RWPE2 (cell line): Measurements from ENCODE around the gene TNFSF9.

ENCODE experiments used
- ATAC-seq: fragments of 200-7000 bp; cut with Tn5 transposase; 3 replicates; pipeline ENCODE4 v1.9.1; 2021; ENCODE audit warnings: low read depth
- DNase-seq: peaks from one replicate; pipeline ENCODE4 v3.0.0-alpha.2; 2020; ENCODE audit warnings: low spot score
- H3K27ac ChIP-seq: fragments of 450-650 bp; 2 replicates; pipeline ENCODE4 v1.5.1; 2017; ENCODE audit warnings: mild to moderate bottlenecking; ENCODE audit not compliant: poor library complexity, severe bottlenecking
- H3K27me3 ChIP-seq: fragments of 250-450 bp; sonication (Bioruptor Pico); 2 replicates; pipeline ENCODE4 v1.5.1; 2021; ENCODE audit warnings: mild to moderate bottlenecking, moderate library complexity; ENCODE audit not compliant: insufficient read depth, poor library complexity, severe bottlenecking
- H3K36me3 ChIP-seq: fragments of 250-450 bp; sonication (Bioruptor Pico); 2 replicates; pipeline ENCODE4 v1.5.1; 2020; ENCODE audit warnings: low read depth, mild to moderate bottlenecking, moderate library complexity
- H3K4me1 ChIP-seq: fragments of 250-450 bp; sonication (Bioruptor Pico); 2 replicates; pipeline ENCODE4 v1.5.1; 2021; ENCODE audit warnings: mild to moderate bottlenecking, moderate library complexity; ENCODE audit not compliant: insufficient read depth, poor library complexity, severe bottlenecking
- H3K4me3 ChIP-seq: fragments of 250-450 bp; sonication (Bioruptor Pico); 2 replicates; pipeline ENCODE4 v1.5.1; 2021; ENCODE audit warnings: mild to moderate bottlenecking, moderate library complexity; ENCODE audit not compliant: severe bottlenecking
- H3K9me3 ChIP-seq: fragments of 250-450 bp; sonication (Bioruptor Pico); 2 replicates; pipeline ENCODE4 v1.5.1; 2021; ENCODE audit warnings: mild to moderate bottlenecking, moderate library complexity; ENCODE audit not compliant: severe bottlenecking
- CTCF ChIP-seq: fragments of 450-650 bp; IDR thresholded peaks from one replicate; pipeline ENCODE4 v1.5.1; 2017; ENCODE audit warnings: mild to moderate bottlenecking, moderate library complexity; ENCODE audit not compliant: poor library complexity, severe bottlenecking

TNFSF9 gene

GRCh38 chr19:6532244-6532999 is 1.6 kb downstream of the TNFSF9 start:
- H3K36me3 ChIP-seq: no peaks in the 10 kb centered on the region
- no peak for TF ChIP-seq CTCF
- no peak for DNase-seq
- peaks cover 5% of the 10 kb centered on the region for H3K27me3 ChIP-seq
- no peak overlapping the region for H3K27ac ChIP-seq
- no peak for ATAC-seq
- H3K4me3 ChIP-seq: peak overlapping the region; percentile 48
- no peaks in the 10 kb centered on the region for H3K9me3 ChIP-seq
- no peaks in the 10 kb centered on the region for H3K4me1 ChIP-seq

GRCh38 chr19:6533000-6533328 is 2.1 kb downstream of the TNFSF9 start:
- DNase-seq (no peak), ATAC-seq (no peak)
- Histone ChIP-seq H3K27me3 (peaks cover 5% of the 10 kb centered on the region), H3K9me3 (no peaks in the 10 kb centered on the region), H3K4me1 (peaks cover 5% of the 10 kb centered on the region), H3K36me3 (no peaks in the 10 kb centered on the region), H3K27ac (no peak overlapping the region), H3K4me3 (no peak overlapping the region)
- no peak for TF ChIP-seq CTCF

- Histone ChIP-seq H3K27ac (no peak overlapping the region), H3K4me1 (peaks cover 11% of the 10 kb centered on the region), H3K36me3 (no peaks in the 10 kb centered on the region), H3K9me3 (no peaks in the 10 kb centered on the region), H3K27me3 (peaks cover 5% of the 10 kb centered on the region), H3K4me3 (no peak overlapping the region)
- ATAC-seq (no peak), DNase-seq (no peak)
- TF ChIP-seq CTCF: no peak
Measured at GRCh38 chr19:6533746-6534418, 3.1 kb downstream of the TNFSF9 start.

GRCh38 chr19:6534451-6535093 is 3.7 kb downstream of the TNFSF9 start:
- Histone ChIP-seq H3K27ac (no peak overlapping the region), H3K4me1 (peaks cover 11% of the 10 kb centered on the region)
- no peak for DNase-seq

More at GRCh38 chr19:6534451-6535093, 3.7 kb downstream of the TNFSF9 start:
- H3K9me3 ChIP-seq: no peaks in the 10 kb centered on the region
- H3K36me3 ChIP-seq: no peaks in the 10 kb centered on the region
- no peak overlapping the region for H3K4me3 ChIP-seq
- H3K27me3 ChIP-seq: peaks cover 5% of the 10 kb centered on the region
- no peak for TF ChIP-seq CTCF
- no peak for ATAC-seq
